Measurements from ENCODE around the gene LINC00632. TPM values are rescaled to one million over a fixed set of nuclear protein-coding genes. Genes with fewer than 3 reads are reported as not detected.
"Not testable (repeated sequence)": the region's sequence is repeated elsewhere in the genome, so short reads cannot be mapped to it uniquely, and the experiment has no call there.

Gene LINC00632
- total RNA-seq: 6.7 and 7.2 TPM in 2 replicates

DNA sequence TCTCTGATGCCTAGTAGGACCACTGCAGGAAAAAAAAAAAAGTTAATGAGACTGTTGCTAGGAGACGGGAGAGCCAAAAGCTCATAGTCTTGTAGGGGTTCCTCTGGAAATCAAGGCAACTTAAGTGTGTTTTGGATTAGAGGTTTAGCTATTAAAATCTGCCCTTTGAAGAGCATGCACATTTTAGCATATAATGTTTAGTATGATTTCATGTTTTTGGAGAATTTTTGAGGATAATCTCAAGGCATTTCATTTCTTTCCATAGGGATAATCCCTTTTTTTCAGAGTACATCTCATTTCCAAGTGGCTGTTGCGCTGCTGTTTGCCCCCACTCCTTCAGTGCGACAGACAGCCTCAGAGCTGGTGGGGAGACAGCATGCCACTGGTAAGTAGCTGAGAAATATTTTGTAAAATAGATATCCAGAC lies at the start of gene LINC00632:
TSS of gene LINC00632 (plus strand) at position 339 of the 426 bp plus-strand sequence.
- intact Hi-C loops (cut with micrococcal nuclease): no loop called here

DNA sequence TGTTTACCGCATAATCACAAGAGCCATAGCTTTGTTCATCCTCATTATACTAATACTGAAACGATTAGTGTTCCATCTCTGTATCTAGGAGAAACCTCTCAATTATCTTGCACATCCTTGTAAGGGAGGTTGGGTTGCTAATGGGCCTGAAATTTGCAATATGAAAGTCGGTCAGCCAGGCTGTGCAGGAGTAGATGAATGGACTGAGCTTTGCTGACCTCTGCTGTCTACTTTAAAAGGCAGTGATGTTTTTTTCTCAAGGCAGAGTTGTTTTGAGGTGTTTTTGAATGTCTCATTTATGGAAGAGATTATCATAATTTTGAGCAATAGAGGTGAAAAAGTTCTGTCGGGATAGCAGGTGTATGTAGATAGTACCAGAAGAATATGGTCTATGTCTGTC lies 47.9 kb upstream of the LINC00632 start:
- intact Hi-C loops (cut with micrococcal nuclease): no loop called here

DNA sequence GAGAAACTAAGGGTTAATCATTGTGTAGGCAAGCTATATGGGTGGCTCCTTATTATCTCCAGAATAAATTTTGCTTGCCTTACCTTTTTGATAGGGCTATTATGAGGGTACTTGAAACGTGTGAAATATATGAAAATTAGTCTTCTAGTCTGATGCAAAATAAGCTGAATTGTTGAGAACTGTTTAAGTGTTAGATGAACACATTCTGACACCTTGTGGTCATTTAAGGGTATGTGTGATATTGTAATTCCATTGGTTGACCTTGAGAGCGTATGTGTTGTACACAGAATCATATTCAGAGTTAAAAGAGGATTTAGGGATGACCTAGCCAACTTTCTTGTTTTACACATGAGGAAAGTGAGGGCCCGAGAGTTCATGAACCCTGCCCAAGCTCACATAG lies 44.6 kb upstream of the LINC00632 start:
- intact Hi-C loops (cut with micrococcal nuclease): no loop called here

DNA sequence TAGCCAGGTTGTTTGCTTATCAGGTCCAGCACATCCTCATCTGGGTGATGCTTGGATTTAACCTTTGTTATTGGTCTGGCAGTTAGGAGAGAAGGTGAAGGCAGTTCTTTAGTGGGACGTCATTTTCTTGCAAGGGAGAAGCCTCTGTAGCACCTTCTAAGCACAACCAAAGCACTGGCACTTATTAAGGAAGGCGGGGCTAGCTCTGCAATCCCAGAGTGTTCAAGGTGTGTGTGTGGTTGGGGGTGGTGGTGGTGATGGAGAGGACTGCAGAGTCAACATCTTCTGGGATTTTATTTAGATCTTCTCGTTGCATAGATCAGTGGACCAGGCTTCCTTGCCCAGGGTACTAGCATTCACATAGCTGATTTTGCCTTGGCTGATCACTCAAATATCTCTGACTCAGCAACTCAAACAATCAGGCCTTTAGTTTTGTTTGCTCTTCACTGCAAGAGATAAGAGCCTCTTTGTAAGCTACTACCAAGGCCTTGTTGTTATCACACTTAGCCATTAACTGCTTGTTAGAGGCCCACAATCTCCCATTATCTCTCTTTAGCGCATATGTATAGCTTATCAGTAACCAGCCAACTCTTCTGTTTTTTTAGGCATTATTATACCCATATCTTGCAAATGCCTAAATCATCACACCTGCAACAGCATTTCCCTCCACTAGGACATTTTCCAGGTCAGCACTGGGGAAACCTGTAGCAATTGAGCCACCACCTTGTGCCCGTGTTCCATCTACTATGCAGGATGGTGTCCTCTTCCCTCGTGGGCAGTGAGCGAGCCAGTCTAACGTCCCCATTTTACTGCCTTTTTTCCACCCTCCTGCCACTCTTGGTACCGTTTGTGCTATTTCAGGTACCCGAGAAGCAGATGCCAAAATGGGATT lies 36.5 kb upstream of the LINC00632 start:
- intact Hi-C loops (cut with micrococcal nuclease): no loop called here

DNA sequence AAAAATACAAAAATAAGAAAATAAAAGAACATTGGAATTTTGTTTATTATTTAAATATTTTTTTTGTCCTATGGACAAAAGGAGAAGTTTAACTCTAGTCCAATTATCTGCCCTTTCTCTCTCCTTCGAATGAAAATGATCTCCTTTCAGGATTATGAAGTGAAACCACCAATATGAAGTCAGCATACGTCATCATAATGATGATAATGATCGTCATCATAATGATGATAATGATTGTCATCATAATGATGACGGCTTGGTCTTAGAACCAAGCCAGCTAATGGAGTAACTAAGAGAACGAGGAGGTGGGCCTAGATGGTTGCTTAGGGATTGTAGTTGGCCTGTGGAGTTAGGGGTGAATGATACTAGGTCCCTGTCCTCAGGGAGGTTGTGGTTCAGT lies 21.9 kb upstream of the LINC00632 start:
- intact Hi-C loops (cut with micrococcal nuclease): no loop called here

DNA sequence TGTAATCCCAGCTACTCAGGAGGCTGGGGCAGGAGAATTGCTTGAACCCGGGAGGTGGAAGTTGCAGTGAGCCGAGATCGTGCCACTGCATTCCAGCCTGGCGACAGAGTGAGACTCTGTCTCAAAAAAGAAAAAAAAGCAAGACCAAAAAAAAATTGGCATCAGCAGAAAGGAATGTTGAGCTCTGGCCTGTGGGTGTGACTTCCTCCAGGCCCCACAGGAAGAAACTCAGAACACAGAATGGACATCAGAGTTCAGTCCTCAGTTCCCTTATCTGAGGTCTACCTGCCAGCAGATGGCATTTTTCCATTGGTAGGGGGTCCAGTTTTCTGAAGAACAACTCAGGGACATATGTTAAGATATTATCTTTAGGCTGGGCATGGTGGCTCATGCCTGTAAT lies 18.0 kb upstream of the LINC00632 start:
- intact Hi-C loops (cut with micrococcal nuclease): not testable (repeated sequence)

DNA sequence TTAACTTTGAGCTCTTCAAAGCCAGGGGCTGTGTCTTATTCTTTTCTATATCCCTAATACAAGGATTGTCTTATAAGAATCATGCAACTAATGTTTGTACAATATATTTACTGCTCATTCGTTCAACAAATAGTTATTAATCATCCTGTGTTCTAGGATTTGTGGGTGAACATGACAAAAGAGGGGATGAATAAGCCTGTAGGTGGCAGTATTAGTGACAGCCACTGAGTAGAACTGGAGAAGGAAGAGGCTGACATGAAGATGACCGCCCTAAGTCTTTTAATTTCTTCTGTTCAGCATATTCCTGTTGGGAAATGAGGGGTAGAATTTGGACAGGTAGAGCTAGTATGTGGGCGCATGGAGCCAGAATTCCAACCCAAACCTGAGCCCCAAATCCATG lies 11.9 kb upstream of the LINC00632 start:
- intact Hi-C loops (cut with micrococcal nuclease): no loop called here

DNA sequence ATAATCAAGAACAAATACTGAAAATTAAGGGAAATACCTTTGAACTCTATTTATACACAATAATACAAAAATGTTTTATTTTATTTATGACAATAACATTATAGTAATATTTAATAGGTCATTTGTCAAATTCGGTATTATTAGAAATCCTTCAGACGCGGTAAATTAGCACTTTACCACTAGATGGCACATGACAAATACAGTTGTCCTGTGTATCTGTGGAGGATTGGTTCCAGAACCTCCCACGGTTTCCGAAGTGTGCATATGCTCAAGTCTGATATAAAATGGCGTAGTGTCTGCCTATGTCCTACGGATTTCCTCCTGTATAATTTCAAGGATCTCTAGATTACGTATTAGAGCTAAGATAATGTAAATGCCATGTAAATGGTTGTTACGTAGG lies 8.1 kb upstream of the LINC00632 start:
- intact Hi-C loops (cut with micrococcal nuclease): loop anchor here (1.0 kb wide), 1 partner anchor 32 kb away; no protein-coding TSS in a partner anchor

DNA sequence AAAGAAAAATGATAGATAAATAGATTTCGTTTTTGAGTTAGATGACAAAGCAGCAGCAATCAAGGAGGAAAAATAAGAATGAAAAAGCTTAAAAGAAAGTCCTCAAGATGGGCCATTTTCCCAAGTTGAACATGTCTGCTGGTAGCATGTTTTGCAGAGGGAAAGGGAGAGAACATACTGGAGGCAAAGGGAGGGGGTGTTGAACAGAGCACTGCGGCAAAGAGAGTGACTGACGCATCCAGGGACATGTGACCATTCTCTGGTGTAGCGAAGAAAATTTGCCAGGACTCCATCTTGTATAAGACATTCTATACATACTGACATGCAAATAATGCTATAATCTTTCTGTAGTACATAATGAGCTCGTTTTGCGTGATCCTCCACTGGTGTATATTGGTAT lies 1.2 kb downstream of the LINC00632 start:
- intact Hi-C loops (cut with micrococcal nuclease): no loop called here

DNA sequence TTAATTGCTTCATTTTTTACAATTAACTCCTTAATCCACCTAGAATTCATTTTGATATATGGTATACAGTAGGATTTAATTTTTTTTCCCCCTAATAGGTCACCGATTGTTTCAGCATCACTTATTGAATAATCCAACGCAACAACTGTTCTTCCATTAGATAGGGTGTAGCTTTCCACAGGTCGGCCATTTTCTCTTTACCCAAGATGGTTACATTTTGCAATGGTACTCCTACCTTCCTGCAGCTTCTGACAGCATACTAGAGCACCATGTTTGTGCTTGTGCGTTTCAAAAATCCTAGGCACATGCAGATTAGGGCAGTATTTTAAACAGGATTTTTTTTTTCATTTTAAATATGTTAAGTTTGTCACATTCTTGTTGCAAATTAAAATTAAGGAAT lies 2.3 kb downstream of the LINC00632 start:
- intact Hi-C loops (cut with micrococcal nuclease): no loop called here

DNA sequence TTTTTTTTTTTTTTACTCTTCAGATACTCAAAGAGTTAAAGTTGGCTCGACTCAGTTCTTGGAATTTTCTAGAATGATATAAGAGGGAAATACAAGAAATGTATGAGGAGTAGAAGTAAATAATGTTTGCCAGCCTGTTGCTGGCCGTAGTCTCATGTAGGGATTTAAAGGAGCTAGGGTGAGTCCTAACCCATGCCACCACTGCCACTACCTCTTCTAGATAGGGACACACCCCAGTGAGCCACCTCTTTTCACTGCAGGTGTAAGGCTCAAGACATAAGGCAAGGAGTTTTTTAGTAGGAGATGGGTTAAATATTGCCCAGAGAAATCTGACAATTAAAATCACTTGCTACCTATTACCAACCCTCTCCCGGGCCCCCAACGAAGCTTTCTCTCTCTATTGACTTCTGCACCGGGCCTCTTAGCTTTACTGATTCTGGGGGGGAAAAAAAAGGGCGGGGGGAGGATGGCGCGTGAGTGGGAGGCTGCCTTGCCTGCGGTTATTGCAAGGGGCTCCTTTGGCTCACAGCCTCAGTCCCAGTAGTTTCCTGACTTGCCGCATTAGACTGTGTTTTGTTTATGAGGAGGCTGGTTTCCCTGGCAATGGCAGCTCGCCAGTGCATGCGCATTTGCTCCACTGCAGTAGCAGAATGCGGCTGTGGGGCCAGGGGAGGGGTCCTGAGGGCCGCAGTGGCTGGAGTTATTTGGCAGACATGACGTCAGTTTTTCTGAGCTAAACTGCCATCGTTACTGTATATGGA lies 3.0 kb downstream of the LINC00632 start:
- intact Hi-C loops (cut with micrococcal nuclease): no loop called here

DNA sequence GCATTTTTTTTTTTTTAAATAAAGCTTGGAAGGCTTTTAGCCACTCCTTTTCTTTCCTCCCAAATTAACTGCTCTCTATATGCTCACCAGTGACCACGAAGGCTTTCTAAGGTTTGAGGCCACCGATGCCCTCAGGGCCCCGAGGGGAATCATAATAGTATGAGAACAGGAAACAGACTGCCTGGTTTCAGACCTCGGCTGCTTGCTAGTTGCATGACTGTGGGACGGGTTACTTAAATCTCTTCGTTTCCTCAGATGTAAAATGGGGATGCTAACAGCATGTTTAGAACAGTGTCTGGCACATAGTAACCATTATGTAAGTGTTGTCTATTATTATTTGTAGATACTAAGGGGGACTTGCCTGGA lies 3.6 kb downstream of the LINC00632 start:
- intact Hi-C loops (cut with micrococcal nuclease): no loop called here

DNA sequence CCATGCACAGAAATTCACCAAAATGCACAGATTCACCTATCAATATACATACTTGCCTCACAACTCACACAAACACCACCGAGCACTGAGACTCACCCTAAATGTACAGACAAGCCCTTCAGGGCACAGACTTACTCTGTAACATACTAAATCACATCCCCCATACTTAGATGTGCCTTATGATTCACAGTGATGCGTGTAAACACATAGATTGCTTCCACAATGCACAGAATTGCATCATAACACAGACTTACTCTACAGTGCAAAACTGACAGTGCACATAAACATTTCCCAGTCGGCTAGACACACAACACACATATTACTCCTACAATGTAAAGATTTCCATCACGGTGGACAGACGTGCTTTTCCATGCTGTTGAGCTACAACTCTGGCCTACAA lies 6.2 kb downstream of the LINC00632 start:
- intact Hi-C loops (cut with micrococcal nuclease): no loop called here

DNA sequence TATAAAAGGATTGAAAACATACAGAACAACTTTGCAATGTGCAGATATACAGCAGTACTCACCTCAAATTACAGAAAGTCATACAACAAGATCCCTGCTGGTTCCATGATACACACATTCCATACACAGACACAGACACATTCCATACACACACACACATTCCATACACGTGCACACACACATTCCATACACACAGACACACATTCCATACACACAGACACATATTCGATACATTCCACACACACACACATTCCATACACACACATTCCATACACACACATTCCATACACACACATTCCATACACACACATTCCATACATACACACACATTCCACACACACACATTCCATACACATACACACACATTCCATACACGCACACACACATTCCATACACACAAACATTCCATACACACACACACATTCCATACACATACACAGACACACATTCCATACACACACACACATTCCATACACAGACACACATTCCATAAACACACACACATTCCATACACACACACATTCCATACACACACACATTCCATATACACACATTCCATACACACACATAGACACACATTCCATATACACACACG lies 13.7 kb downstream of the LINC00632 start:
- intact Hi-C loops (cut with micrococcal nuclease): no loop called here

DNA sequence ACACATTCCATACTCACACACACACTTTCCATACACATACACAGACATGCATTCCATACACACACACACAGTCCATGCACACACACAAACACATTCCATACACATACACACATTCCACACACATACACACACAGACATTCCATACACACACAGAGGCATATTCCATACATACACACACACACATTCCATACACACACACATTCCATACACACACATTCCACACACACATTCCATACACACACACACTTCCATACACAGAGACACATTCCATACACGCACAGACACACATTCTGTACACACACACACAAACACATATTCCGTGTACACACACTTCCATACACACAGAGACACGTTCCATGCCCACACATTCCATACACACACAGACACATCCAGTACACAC lies 14.8 kb downstream of the LINC00632 start:
- intact Hi-C loops (cut with micrococcal nuclease): no loop called here

DNA sequence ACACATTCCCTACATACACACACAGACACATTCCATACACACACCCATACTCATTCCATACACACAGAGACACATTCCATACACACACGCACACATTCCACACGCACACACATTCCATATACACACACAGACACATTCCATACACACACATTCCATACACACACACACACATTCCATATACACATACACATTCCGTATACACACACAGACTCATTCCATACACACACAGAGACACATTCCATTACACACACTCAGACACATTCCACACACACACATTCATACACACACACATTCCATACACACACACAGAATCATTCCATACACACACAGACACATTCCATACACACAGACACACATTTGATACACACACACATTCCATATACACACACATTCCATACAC lies 15.2 kb downstream of the LINC00632 start:
- intact Hi-C loops (cut with micrococcal nuclease): no loop called here

DNA sequence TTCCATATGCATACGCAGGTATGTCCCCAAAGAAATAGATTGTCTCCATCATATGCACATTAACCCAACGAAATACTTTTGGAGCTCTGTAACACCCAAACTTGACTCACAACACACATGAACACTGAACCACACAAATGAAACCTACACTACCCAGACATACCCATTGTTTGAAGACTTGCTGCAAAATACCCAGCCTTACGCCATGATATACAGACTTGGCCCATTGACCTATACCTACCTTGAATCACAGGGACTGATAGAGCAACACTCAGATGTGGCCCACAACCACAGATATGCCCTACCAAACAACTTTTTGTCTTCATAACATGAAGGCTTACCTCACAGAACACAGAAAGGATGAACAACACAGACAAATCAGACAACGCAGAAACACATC lies 15.9 kb downstream of the LINC00632 start:
- intact Hi-C loops (cut with micrococcal nuclease): no loop called here

DNA sequence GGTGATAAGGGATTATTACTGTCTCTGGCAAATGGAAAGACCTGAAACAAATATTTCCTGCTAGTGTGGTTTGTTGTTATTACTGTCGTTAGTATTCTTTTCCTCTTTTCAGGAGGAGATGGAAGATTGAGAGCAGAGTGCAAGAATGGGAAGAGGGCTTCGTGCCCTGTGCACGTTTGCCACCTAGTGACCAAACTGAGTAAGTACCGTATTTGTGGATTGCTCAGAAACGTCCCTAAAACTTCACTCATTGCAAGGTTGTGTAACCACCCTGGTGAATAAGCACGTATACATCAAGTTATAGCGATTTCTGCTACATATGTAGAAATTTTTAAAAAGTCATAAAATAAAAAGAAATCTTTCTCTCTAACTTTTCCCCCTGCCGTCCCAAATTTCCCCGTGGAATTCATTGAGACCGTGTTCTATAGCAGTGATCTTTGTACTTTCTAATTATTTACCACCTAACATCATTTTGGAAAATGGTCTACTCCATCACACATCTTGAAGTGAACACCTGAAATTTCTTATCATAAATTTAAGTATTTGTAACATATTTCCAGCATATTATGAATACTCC lies 24.3 kb downstream of the LINC00632 start:
- intact Hi-C loops (cut with micrococcal nuclease): loop anchor here (1.0 to 5.0 kb wide), 4 partner anchors 33 to 677 kb away; no protein-coding TSS in a partner anchor

DNA sequence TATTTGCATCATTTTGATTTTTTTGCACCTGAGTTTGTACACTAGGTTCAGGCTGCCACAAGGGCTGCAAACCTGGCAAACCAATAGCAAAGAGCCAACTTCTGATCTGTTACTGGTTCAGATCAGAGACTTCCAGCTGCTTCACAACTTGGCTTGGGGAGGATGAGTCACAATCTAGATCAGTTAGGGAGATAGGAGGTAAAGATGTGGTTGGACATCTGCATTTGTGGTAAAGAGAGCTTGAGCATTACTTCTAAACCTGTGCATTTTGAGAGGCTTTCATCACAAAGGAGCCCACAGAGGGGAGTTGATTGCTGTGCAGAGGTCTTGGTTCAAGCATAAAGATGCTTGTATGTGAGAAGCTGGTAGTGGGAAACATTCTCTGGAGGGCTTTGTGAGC lies 34.5 kb downstream of the LINC00632 start:
- intact Hi-C loops (cut with micrococcal nuclease): no loop called here

DNA sequence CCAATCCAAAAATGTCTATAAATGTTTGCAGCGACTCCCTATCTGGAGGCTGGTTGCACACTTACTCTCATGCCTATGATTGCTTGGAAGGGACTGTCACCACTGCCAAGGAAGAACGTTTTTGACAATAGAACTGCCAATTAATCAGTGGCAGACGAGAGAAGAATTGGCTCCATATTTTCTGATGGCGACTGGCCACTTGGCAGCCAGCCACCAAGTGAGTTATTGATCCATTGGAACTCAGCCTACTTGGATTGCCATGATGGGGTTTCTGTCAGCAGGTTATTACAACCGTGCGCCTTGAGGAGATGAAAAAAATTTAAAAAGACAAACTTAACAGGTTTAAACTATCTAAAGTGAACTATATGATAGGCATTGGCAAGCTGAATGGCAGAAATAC lies 47.4 kb downstream of the LINC00632 start:
- intact Hi-C loops (cut with micrococcal nuclease): no loop called here

DNA sequence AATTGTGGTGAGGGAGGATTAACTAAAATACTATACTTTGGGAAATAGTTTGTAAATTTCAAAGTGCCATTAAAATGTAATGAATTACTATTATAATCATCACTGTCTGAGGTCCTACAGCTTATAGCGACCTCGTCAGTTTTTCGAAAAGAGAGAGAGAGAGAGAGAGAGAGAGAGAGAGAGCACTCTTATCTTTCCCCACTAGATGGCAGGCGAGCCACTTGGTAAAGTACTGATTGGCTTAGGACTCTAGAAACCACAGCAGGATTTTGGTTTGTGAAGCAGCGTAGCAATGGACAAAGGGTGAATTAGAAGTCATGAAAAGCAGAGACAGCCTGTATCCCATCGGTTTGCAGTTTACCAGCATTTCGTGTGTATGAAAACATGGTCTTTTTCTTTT lies 52.5 kb downstream of the LINC00632 start:
- intact Hi-C loops (cut with micrococcal nuclease): no loop called here
